SH-SY5Y (cell line): ENCODE data around the gene CELF2.

ENCODE experiments used
- GATA2 ChIP-seq: IDR thresholded peaks from 2 replicates; pipeline ENCODE4 v1.6.1; 2011; ENCODE audit warnings: mild to moderate bottlenecking, low read depth, low read length
- GATA3 ChIP-seq: IDR thresholded peaks from 2 replicates; pipeline ENCODE4 v1.6.1; 2011; ENCODE audit warnings: low read depth, mild to moderate bottlenecking, low read length, moderate library complexity

Gene CELF2

DNA sequence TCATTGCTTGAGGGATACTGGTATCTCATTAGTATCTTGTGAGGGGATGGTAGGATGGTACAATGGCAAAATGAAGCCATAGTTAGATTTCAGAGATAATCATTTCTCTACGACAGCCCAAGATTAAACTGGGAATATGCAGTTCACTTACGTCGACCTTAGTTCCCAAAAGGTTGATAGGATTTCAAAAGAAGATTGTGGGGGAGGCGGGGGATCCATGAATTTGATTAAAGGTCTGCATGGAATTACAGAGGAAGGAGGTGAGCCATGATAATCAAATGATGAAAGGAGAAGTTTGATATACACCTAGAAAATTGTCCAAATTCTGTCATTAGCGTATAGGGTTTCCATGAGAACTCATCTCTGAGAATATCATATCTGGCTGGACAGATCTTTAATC is 206.6 kb downstream of the CELF2 start:
- TF ChIP-seq GATA3 (no peak), GATA2 (no peak)

DNA sequence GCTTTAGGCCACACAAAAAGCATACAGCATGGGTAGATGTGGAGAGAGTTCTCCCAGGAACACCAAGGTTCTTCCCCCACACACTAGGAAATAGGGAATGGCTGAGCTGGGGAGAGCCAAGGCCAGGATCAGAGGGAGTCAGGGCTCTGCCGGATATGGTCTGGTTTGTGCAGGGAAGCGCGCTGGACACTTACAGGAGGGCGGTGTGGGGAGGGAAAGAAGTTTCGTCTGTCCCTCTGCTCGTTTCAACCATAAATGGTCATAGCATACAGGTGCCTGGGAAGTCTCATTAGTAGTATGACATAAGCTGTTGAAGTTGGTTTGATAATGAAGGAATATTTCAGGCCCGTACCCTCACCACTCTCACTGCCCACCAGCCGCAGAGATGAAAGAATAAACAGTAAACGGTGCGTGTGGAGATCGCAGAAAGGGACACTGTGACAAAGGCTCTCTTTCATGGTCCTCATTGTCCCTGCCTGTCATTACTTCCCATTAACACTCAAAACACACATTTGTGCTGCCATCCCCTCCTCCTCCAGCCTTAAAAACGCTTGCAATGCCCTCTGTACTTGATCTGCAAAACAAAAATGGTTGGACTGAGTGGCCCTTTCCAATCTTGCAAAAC is 207.2 kb downstream of the CELF2 start:
- TF ChIP-seq GATA2 = no peak
- TF ChIP-seq GATA3 = no peak

- TF ChIP-seq GATA3 (no peak), GATA2 (no peak)
Measured at GRCh38 chr10:11225935-11226334, 208.3 kb downstream of the CELF2 start.

DNA sequence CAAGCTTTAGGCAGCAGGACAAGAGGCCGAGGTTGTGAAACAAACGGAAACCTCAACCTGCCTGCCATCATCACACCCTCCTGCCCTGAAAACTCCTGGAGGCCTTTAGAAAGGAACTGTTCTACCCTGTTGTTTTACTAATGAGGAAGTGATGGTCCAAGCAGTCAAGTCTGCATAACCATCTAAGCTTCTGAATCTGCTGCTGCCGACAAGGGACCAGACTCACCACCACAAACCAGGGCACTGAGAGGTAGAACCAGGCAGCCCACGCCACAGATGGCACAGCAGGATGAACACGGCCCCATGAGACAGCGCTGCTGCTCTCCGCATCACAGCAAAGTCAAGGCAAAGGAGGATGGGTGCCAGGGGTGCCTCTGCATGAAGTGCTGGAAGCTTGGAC is 209.4 kb downstream of the CELF2 start:
- TF ChIP-seq GATA3 = no peak

DNA sequence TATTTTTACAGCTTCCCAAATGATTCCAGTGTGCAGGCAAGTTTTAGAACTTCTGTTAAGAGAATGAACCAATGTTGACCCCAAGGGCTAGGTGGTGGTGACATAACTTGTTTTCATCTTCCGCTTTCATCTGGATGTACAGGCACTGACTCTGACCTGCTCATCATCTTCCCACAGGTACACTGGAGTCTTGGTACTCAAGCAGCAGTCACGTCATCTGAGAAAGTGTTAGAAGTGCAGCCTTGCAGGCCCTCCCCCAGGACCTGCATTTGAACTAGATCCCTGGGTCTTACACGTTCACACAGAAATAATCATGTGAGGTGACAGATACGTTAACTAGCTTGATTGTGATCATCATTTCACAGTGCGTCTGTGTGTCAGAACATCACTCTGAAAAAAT is 212.2 kb downstream of the CELF2 start:
- TF ChIP-seq GATA2 (no peak), GATA3 (no peak)

- TF ChIP-seq GATA2 = no peak
- no peak for TF ChIP-seq GATA3
Measured at GRCh38 chr10:11230498-11231167, 213.0 kb downstream of the CELF2 start.

DNA sequence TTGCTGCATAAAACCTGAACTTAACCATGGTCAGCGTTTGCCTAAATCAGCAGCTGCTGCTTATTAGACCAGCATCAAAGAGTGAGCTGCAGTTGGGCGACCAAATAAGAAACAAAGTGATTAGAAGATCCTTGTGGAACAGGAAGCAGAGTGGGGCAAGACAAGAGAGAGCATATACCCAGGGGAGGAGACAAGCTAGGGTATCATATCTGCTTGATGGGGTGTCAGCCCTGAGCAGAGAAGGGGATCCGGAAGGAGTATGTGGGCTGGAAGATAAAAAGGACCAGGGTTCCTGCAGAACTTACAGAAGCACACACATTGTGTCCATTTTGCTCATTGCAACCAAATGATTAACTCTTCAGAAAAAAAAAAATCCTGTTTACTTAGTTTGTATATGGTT is 213.6 kb downstream of the CELF2 start:
- TF ChIP-seq GATA2 (no peak), GATA3 (no peak)

- TF ChIP-seq GATA2 = no peak
- TF ChIP-seq GATA3 = no peak
Measured at GRCh38 chr10:11232222-11232961, 214.7 kb downstream of the CELF2 start.

DNA sequence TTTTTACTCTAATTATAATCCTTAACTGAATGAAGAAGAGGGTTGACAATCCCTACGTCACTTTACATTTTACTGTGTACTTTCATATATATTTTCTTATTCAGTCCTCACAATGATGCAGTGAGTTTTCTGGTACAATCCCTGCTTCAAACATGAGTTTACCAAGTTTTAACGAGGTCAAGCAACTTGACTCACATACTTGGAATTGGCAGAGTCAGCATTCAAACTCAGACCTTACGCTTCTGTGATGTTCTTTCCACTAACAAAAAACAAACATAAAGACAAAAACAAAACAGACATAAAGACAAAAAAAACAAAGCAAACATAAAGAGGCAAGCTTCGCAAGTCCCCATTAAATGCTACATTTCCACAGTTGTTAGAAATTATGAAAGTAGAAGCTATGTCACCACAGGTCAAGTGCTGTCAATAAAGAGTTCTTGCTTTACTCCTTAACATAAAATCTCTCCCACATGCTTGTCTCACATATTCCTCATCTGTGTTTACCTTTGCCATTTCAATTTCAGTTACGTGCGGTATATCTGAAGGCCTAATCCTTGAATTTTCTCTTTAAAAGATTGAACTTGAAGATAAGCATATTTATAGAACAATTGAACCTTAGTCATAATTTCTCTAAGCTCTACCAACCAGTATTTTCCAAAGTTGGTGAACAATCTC is 217.3 kb downstream of the CELF2 start:
- TF ChIP-seq GATA2 (no peak), GATA3 (no peak)

DNA sequence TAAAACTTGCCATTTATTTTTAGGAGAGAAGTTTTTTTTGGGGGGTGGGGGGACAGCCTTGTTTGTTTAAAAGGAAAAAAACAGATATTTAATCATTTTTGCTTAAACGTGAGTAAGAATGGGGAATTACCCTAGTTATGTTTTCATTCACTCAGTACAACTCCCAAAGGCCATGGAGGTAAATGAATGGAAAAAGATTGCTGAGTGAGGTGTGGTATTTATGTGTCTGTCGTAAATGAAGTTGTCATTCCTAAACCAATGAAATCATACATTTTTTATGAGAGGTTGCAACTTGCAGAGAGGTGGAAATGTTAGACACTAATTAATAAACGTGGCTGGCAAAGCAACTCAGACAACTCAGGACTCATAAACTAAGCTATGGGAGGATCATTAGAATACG is 218.1 kb downstream of the CELF2 start:
- no peak for TF ChIP-seq GATA3

GRCh38 chr10:11236234-11236633 is 218.6 kb downstream of the CELF2 start:
- no peak for TF ChIP-seq GATA2
- no peak for TF ChIP-seq GATA3

DNA sequence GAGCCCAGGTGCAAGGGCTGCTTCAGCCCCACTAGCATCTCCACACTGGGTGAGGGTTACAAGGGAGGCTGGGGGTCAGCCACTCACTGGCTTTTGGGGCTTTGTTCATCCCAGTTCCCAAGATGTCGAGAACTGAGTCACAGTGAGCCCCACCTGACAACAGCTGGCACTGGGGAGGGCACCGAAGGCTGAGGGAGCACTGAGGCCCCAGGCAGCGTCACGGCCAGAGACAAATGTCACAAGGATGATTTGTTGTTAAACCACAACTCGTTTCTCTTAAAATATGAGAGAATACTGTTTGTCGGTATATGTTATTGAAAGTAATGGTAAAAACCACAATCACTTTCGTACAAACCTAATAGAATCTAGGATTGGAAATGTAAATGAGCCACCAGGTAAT is 219.9 kb downstream of the CELF2 start:
- TF ChIP-seq GATA2 (no peak), GATA3 (no peak)

GRCh38 chr10:11238893-11239292 is 221.2 kb downstream of the CELF2 start:
- TF ChIP-seq GATA2 = no peak

GRCh38 chr10:11240641-11241040 is 223.0 kb downstream of the CELF2 start:
- no peak for TF ChIP-seq GATA3

DNA sequence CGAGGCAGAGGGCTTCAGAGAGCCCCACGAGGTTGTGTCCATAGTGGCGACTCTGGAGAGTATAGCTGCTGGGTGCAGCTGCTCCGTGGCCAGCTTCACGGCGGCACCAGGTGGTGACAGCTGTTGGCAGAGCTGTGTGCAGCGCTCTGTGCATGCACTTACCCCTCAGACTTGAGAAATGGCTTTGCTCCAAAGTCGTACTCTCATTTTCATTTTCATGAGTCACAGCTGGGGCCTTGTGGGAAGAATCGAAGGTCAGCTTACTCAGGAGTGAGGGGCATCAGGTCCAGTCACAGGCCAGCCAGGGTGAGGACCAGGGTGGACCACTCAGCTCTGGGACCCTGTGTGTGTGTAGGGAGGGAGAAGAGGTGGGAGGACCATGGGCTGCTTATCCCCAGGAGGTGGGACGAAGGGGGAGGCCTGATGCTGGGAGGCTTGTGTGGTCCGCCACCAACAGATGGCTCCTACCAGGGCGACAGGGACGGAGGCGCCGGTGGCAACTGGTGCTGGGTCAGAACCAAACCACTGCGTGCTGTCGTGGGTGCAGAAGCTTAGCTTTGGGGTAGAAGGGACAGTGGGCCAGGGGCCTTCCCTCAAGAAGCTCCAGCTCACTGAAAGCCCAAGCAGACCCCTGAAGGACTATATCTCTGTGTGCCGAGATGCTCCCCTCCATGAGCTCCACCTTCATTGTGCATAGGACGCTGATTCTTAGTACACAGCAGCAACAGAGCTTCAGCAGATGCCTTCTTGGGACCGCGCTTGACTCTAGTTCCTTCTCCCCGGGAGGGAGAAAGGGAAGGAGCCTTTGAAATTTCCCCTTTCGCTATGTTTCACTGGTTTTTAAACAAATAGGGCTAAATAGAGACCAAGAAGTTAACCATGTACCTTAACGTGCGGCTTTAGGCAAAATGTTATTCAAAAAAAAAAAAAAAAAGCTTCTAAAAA is 225.0 kb downstream of the CELF2 start:
- no peak for TF ChIP-seq GATA2
- TF ChIP-seq GATA3 = no peak
